DND-41 (cell line): ENCODE measurements around the gene NCAPH2.

Source experiments
- ATAC-seq: fragments of 200-7000 bp; cut with Tn5 transposase; 3 replicates; pipeline ENCODE4 v1.9.1; 2021; ENCODE audit warnings: low read depth; ENCODE audit not compliant: insufficient read depth
- DNase-seq: peaks from one replicate; pipeline ENCODE4 v3.0.0-alpha.2; 2020
- H2AFZ ChIP-seq: 2 replicates; pipeline ENCODE4 v1.6.0; 2012; ENCODE audit warnings: low read depth, low read length
- H3K27ac ChIP-seq: 2 replicates; pipeline ENCODE4 v1.5.1; 2012; ENCODE audit warnings: low read length, inconsistent platforms
- H3K27me3 ChIP-seq: fragments of 200-600 bp; sonication (generic); 2 replicates; pipeline ENCODE4 v1.6.0; 2012; ENCODE audit warnings: low read length, mild to moderate bottlenecking, inconsistent platforms; ENCODE audit not compliant: insufficient read depth, poor library complexity
- H3K36me3 ChIP-seq: 2 replicates; pipeline ENCODE4 v1.5.1; 2012; ENCODE audit warnings: low read length, inconsistent platforms; ENCODE audit not compliant: insufficient read depth
- H3K4me1 ChIP-seq: 2 replicates; pipeline ENCODE4 v1.5.1; 2012; ENCODE audit warnings: mild to moderate bottlenecking, low read length; ENCODE audit not compliant: insufficient read depth
- H3K4me2 ChIP-seq: 2 replicates; pipeline ENCODE4 v1.6.0; 2012; ENCODE audit warnings: mild to moderate bottlenecking, moderate library complexity, low read length, inconsistent platforms; ENCODE audit not compliant: insufficient read depth
- H3K4me3 ChIP-seq, 2 experiments: fragments of 200-600 bp in 1 of 2; shearing (Covaris generic) in 1 of 2; 2 replicates each; pipeline ENCODE4 v1.5.1; 2012 to 2016; ENCODE audit warnings: inconsistent platforms in 2 of 2, low read length in 2 of 2, mild to moderate bottlenecking in 2 of 2, low read depth in 1 of 2, moderate library complexity in 1 of 2
- H3K79me2 ChIP-seq: 2 replicates; pipeline ENCODE4 v1.6.0; 2012; ENCODE audit warnings: low read length, inconsistent platforms; ENCODE audit not compliant: insufficient read depth
- H3K9ac ChIP-seq: 2 replicates; pipeline ENCODE4 v1.6.0; 2012; ENCODE audit warnings: low read depth, mild to moderate bottlenecking, inconsistent platforms, low read length, moderate library complexity
- H3K9me3 ChIP-seq: 2 replicates; pipeline ENCODE4 v1.5.1; 2012; ENCODE audit warnings: low read length, moderate library complexity, mild to moderate bottlenecking, inconsistent platforms; ENCODE audit not compliant: insufficient read depth, severe bottlenecking
- H4K20me1 ChIP-seq: 2 replicates; pipeline ENCODE4 v1.6.0; 2012; ENCODE audit warnings: low read length; ENCODE audit not compliant: insufficient read depth
- EZH2 ChIP-seq: IDR thresholded peaks from 3 replicates; pipeline ENCODE4 v1.6.1; 2012; ENCODE audit warnings: borderline replicate concordance, low read depth, mild to moderate bottlenecking, moderate library complexity, low read length, inconsistent platforms; ENCODE audit not compliant: severe bottlenecking
- TF ChIP-seq, protein P1 (sequence below): IDR thresholded peaks from 2 replicates; pipeline ENCODE4 v1.5.1; 2012; ENCODE audit warnings: borderline replicate concordance, low read length, moderate library complexity, mild to moderate bottlenecking; ENCODE audit not compliant: poor library complexity, severe bottlenecking; ENCODE audit errors: extremely low read depth

The NCAPH2 gene

GRCh38 chr22:50574383-50574755, 66.3 kb downstream of the NCAPH2 start:
- Histone ChIP-seq H3K4me2 (no peak overlapping the region), H3K9me3 (no peaks in the 10 kb centered on the region), H2AFZ (no peak overlapping the region), H3K27me3 (no peaks in the 10 kb centered on the region), H3K4me3 (no peak overlapping the region), H3K36me3 (peaks cover 90% of the 10 kb centered on the region), H3K79me2 (no peaks in the 10 kb centered on the region), H3K27ac (no peak overlapping the region), H3K4me1 (no peaks in the 10 kb centered on the region), H3K9ac (no peak overlapping the region), H4K20me1 (peaks cover 6% of the 10 kb centered on the region)
- DNase-seq (no peak), ATAC-seq (no peak)
- no peak for TF ChIP-seq EZH2
- TF ChIP-seq, protein P1, sequence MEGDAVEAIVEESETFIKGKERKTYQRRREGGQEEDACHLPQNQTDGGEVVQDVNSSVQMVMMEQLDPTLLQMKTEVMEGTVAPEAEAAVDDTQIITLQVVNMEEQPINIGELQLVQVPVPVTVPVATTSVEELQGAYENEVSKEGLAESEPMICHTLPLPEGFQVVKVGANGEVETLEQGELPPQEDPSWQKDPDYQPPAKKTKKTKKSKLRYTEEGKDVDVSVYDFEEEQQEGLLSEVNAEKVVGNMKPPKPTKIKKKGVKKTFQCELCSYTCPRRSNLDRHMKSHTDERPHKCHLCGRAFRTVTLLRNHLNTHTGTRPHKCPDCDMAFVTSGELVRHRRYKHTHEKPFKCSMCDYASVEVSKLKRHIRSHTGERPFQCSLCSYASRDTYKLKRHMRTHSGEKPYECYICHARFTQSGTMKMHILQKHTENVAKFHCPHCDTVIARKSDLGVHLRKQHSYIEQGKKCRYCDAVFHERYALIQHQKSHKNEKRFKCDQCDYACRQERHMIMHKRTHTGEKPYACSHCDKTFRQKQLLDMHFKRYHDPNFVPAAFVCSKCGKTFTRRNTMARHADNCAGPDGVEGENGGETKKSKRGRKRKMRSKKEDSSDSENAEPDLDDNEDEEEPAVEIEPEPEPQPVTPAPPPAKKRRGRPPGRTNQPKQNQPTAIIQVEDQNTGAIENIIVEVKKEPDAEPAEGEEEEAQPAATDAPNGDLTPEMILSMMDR, result no peak
